Neuronal stem cell (in vitro differentiated cells): Measurements from ENCODE around the gene PCSK7.

Source experiments
- DNase-seq: peaks from one replicate; pipeline ENCODE4 v3.0.0-alpha.2; 2013; ENCODE audit warnings: low spot score
- H2AFZ ChIP-seq: one replicate; pipeline ENCODE4 v1.6.1; 2013; ENCODE audit warnings: mild to moderate bottlenecking, low read length, inconsistent platforms
- H2AK5ac ChIP-seq: 2 replicates; pipeline ENCODE4 v1.6.1; 2013; ENCODE audit warnings: low read depth, mild to moderate bottlenecking, inconsistent platforms, low read length, moderate library complexity, mixed read lengths
- H2BK120ac ChIP-seq: 2 replicates; pipeline ENCODE4 v1.6.1; 2013; ENCODE audit warnings: low read depth, mild to moderate bottlenecking, inconsistent platforms, low read length, moderate library complexity, mixed read lengths
- H2BK12ac ChIP-seq: one replicate; pipeline ENCODE4 v1.6.1; 2013; ENCODE audit warnings: low read length, inconsistent platforms
- H2BK15ac ChIP-seq: 2 replicates; pipeline ENCODE4 v1.6.1; 2013; ENCODE audit warnings: mild to moderate bottlenecking, low read length, inconsistent platforms, mixed read lengths
- H2BK5ac ChIP-seq: one replicate; pipeline ENCODE4 v1.6.1; 2013; ENCODE audit warnings: inconsistent platforms, mild to moderate bottlenecking, low read length, moderate library complexity
- H3K14ac ChIP-seq: one replicate; pipeline ENCODE4 v1.6.1; 2013; ENCODE audit warnings: low read length, inconsistent platforms
- H3K18ac ChIP-seq: 2 replicates; pipeline ENCODE4 v1.6.1; 2013; ENCODE audit warnings: low read length, inconsistent platforms
- H3K23ac ChIP-seq: 2 replicates; pipeline ENCODE4 v1.6.1; 2013; ENCODE audit warnings: low read depth, mild to moderate bottlenecking, mixed read lengths, low read length, inconsistent platforms; ENCODE audit not compliant: poor library complexity
- H3K27ac ChIP-seq: replicated peaks from 3 replicates; pipeline ENCODE4 v1.5.1; 2013; ENCODE audit warnings: low read length, inconsistent platforms
- H3K27me3 ChIP-seq, 3 experiments: 2 replicates each; pipeline ENCODE4 v1.6.1; 2013; ENCODE audit warnings: low read length in 3 of 3, mild to moderate bottlenecking in 2 of 3, inconsistent platforms in 1 of 3, low read depth in 1 of 3, mixed read lengths in 1 of 3, moderate library complexity in 1 of 3; ENCODE audit not compliant: control insufficient read depth in 3 of 3, insufficient read depth in 3 of 3
- H3K36me3 ChIP-seq, 2 donors: replicated peaks in 1 of 2; 2 replicates each; pipeline ENCODE4 v1.6.1; 2013; ENCODE audit warnings: low read length in 2 of 2; ENCODE audit not compliant: control insufficient read depth in 2 of 2, insufficient read depth in 2 of 2
- H3K4ac ChIP-seq: 2 replicates; pipeline ENCODE4 v1.6.1; 2013; ENCODE audit warnings: inconsistent platforms, mild to moderate bottlenecking, low read length, moderate library complexity
- H3K4me1 ChIP-seq, 2 donors: 1 replicate in 1 of 2; 2 replicates in 1 of 2; pipeline ENCODE4 v1.6.1; 2013; ENCODE audit warnings: low read length in 2 of 2, low read depth in 1 of 2; ENCODE audit not compliant: control insufficient read depth in 2 of 2, insufficient read depth in 1 of 2
- H3K4me2 ChIP-seq: one replicate; pipeline ENCODE4 v1.6.1; 2013; ENCODE audit warnings: mild to moderate bottlenecking, low read length, inconsistent platforms; ENCODE audit not compliant: insufficient read depth, poor library complexity, severe bottlenecking
- H3K4me3 ChIP-seq, 2 donors: 2 replicates each; pipeline ENCODE4 v1.5.1; 2013; ENCODE audit warnings: low read length in 2 of 2, mild to moderate bottlenecking in 2 of 2, inconsistent platforms in 1 of 2, moderate library complexity in 1 of 2
- H3K79me1 ChIP-seq: one replicate; pipeline ENCODE4 v1.6.1; 2013; ENCODE audit warnings: low read depth, mild to moderate bottlenecking, inconsistent platforms, low read length, moderate library complexity
- H3K9ac ChIP-seq: one replicate; pipeline ENCODE4 v1.6.1; 2013; ENCODE audit warnings: mild to moderate bottlenecking, low read depth, low read length, inconsistent platforms; ENCODE audit not compliant: poor library complexity
- H3K9me3 ChIP-seq, 2 donors: replicated peaks in 1 of 2; 2 replicates each; pipeline versions ENCODE3 to v1.6.1; 2013; ENCODE audit warnings: low read length in 2 of 2, mild to moderate bottlenecking in 2 of 2, inconsistent platforms in 1 of 2, low read depth in 1 of 2, mixed read lengths in 1 of 2, moderate library complexity in 1 of 2; ENCODE audit not compliant: control insufficient read depth in 2 of 2, insufficient read depth in 1 of 2
- H4K8ac ChIP-seq: one replicate; pipeline ENCODE4 v1.6.1; 2013; ENCODE audit warnings: low read depth, mild to moderate bottlenecking, inconsistent platforms, low read length, moderate library complexity
- H4K91ac ChIP-seq: one replicate; pipeline ENCODE4 v1.6.1; 2013; ENCODE audit warnings: low read length, low read depth, mild to moderate bottlenecking, inconsistent platforms; ENCODE audit not compliant: poor library complexity
- WGBS, 2 donors: extraction: QIAGEN DNeasy Blood & Tissue Kit; methylation state at CpG; one replicate each; pipeline ENCODE4 v1.1.7; 2013; ENCODE audit warnings: missing lambda C conversion rate in 2 of 2, mixed read lengths in 1 of 2; ENCODE audit not compliant: insufficient read length in 2 of 2, insufficient replicate concordance in 1 of 2; ENCODE audit errors: extremely low coverage in 2 of 2; 5-methylcytosine and 5-hydroxymethylcytosine counted together

The PCSK7 gene

GRCh38 chr11:117197006-117197405 is 34.9 kb downstream of the PCSK7 start:
- Histone ChIP-seq H3K27me3 (no peaks in the 10 kb centered on the region), H3K27ac (no peak overlapping the region), H4K8ac (no peak overlapping the region), H3K4ac (no peak overlapping the region), H2BK5ac (no peak overlapping the region), H3K18ac (no peak overlapping the region), H3K4me1 (peaks cover 12 to 35% of the 10 kb centered on the region in 2 donors), H3K14ac (no peak overlapping the region), H3K4me2 (no peak overlapping the region), H4K91ac (no peak overlapping the region), H3K36me3 (peaks cover 6 to 13% of the 10 kb centered on the region in 2 donors), H2BK15ac (no peak overlapping the region), H3K23ac (no peak overlapping the region), H2AK5ac (no peak overlapping the region), H3K4me3 (no peak overlapping the region), H3K9ac (no peak overlapping the region), H3K79me1 (no peaks in the 10 kb centered on the region), H3K9me3 (no peaks in the 10 kb centered on the region), H2BK12ac (no peak overlapping the region), H2AFZ (no peak overlapping the region), H2BK120ac (no peak overlapping the region)
- no peak for DNase-seq
- no CpG with 5 or more reads among the region's 7 CpGs for WGBS, 2 donors

- Histone ChIP-seq H3K27me3 (no peaks in the 10 kb centered on the region), H3K9me3 (no peaks in the 10 kb centered on the region), H3K36me3 (peaks cover 6 to 17% of the 10 kb centered on the region in 2 donors), H4K8ac (no peak overlapping the region), H3K9ac (no peak overlapping the region), H4K91ac (no peak overlapping the region), H2AFZ (no peak overlapping the region), H3K4ac (no peak overlapping the region), H3K18ac (no peak overlapping the region), H2BK15ac (no peak overlapping the region), H3K4me1 (peaks cover 12 to 26% of the 10 kb centered on the region in 2 donors), H3K4me3 (no peak overlapping the region), H2BK12ac (no peak overlapping the region), H3K14ac (no peak overlapping the region), H2BK120ac (no peak overlapping the region), H3K27ac (no peak overlapping the region), H2AK5ac (no peak overlapping the region), H3K23ac (no peak overlapping the region), H3K79me1 (no peaks in the 10 kb centered on the region), H2BK5ac (no peak overlapping the region), H3K4me2 (no peak overlapping the region)
- no peak for DNase-seq
- WGBS, 2 donors: no CpG with 5 or more reads among the region's 19 CpGs
Observed at GRCh38 chr11:117195761-117196160, 36.1 kb downstream of the PCSK7 start.

DNA sequence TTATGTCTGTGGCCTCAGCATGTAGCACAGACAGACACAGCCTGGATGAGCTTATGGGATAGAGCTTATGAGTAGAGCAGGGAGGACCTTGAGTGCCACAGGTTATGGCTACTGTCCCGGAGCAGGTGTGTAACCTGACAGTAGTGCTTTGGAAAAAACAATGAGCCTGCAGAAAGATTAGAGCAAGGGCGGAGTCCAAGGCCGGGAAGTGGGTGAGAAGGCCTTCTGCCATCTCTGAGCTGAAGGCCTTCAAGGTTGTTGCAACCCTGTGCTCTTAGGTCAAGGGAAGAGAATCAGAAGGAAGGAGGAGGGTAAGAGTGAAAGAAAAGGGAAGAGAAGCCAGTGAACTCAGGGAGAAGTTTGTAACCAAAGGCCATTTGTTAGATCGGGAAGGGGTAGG is 36.6 kb downstream of the PCSK7 start:
- Histone ChIP-seq H3K36me3 (peaks cover 10 to 20% of the 10 kb centered on the region in 2 donors), H3K18ac (no peak overlapping the region), H2BK15ac (no peak overlapping the region), H3K14ac (no peak overlapping the region), H2AFZ (no peak overlapping the region), H3K4me2 (no peak overlapping the region), H2BK5ac (no peak overlapping the region), H3K9ac (no peak overlapping the region), H2AK5ac (no peak overlapping the region), H3K4me1 (peaks cover 12 to 22% of the 10 kb centered on the region in 2 donors), H3K27ac (no peak overlapping the region), H3K27me3 (no peaks in the 10 kb centered on the region), H3K9me3 (no peaks in the 10 kb centered on the region), H3K4ac (no peak overlapping the region), H4K8ac (no peak overlapping the region), H3K4me3 (no peak overlapping the region), H4K91ac (no peak overlapping the region), H3K79me1 (no peaks in the 10 kb centered on the region), H2BK120ac (no peak overlapping the region), H3K23ac (no peak overlapping the region), H2BK12ac (no peak overlapping the region)
- no CpG with 5 or more reads among the region's 4 CpGs for WGBS, 2 donors
- no peak for DNase-seq

GRCh38 chr11:117194267-117194666 is 37.6 kb downstream of the PCSK7 start:
- no peak overlapping the region for H2BK15ac ChIP-seq
- WGBS, 2 donors: no CpG with 5 or more reads among the region's 5 CpGs

More at GRCh38 chr11:117194267-117194666, 37.6 kb downstream of the PCSK7 start:
- DNase-seq: no peak
- H3K27me3 ChIP-seq: no peaks in the 10 kb centered on the region
- no peak overlapping the region for H2BK12ac ChIP-seq
- no peak overlapping the region for H3K18ac ChIP-seq
- no peaks in the 10 kb centered on the region for H3K79me1 ChIP-seq
- H3K9me3 ChIP-seq: no peaks in the 10 kb centered on the region
- H4K91ac ChIP-seq: no peak overlapping the region
- no peak overlapping the region for H2BK120ac ChIP-seq
- H2AFZ ChIP-seq: no peak overlapping the region
- H3K23ac ChIP-seq: no peak overlapping the region
- no peak overlapping the region for H3K4me2 ChIP-seq
- no peak overlapping the region for H4K8ac ChIP-seq
- H3K9ac ChIP-seq: no peak overlapping the region
- H3K14ac ChIP-seq: no peak overlapping the region
- no peak overlapping the region for H3K4me3 ChIP-seq
- no peak overlapping the region for H3K27ac ChIP-seq
- H3K4ac ChIP-seq: no peak overlapping the region
- H3K36me3 ChIP-seq: peaks cover 10 to 29% of the 10 kb centered on the region in 2 donors
- no peak overlapping the region for H2AK5ac ChIP-seq
- peaks cover 7 to 13% of the 10 kb centered on the region in 2 donors for H3K4me1 ChIP-seq
- H2BK5ac ChIP-seq: no peak overlapping the region
